Uterus (tissue), 4 donors: ENCODE data around the gene IFI44. TPM values are rescaled to one million over a fixed set of nuclear protein-coding genes. Genes with fewer than 3 reads are reported as not detected.

Experiments
- DNase-seq, 2 donors: peaks; one replicate each; pipeline ENCODE4 v3.0.0-alpha.2; 2019 to 2020
- H3K27ac ChIP-seq, 2 donors: fragments of 200-600 bp; sonication (generic); 1 replicate in 1 of 2; 2 replicates in 1 of 2; pipeline ENCODE4 v1.5.1; 2016 to 2018
- H3K27me3 ChIP-seq, 2 donors: fragments of 200-600 bp; sonication (generic); one replicate each; pipeline ENCODE4 v1.5.1; 2018 to 2019; ENCODE audit warnings: control low read depth in 1 of 2
- H3K36me3 ChIP-seq, 2 donors: fragments of 200-600 bp; sonication (generic); one replicate each; pipeline ENCODE4 v1.5.1; 2019; ENCODE audit warnings: control low read depth in 1 of 2
- H3K4me1 ChIP-seq, 2 donors: fragments of 200-600 bp; sonication (generic); one replicate each; pipeline ENCODE4 v1.5.1; 2018 to 2019; ENCODE audit warnings: control low read depth in 1 of 2
- H3K4me3 ChIP-seq, 2 donors: fragments of 200-600 bp; sonication (generic); 1 replicate in 1 of 2; 2 replicates in 1 of 2; pipeline ENCODE4 v1.5.1; 2018 to 2019; ENCODE audit warnings: mild to moderate bottlenecking in 1 of 2
- H3K9me3 ChIP-seq, 2 donors: fragments of 200-600 bp; sonication (generic); one replicate each; pipeline ENCODE4 v1.5.1; 2019; ENCODE audit warnings: control low read depth in 1 of 2
- CTCF ChIP-seq, 4 experiments: fragments of 200-600 bp in 2 of 4; fragments of 450-650 bp in 2 of 4; sonication (generic) in 2 of 4; IDR thresholded peaks; one replicate each; pipeline ENCODE4 v1.5.1; 2016 to 2019; ENCODE audit warnings: antibody characterized with exemption in 4 of 4, mild to moderate bottlenecking in 2 of 4, moderate library complexity in 1 of 4
- POLR2A ChIP-seq, 2 donors: fragments of 450-650 bp; IDR thresholded peaks; one replicate each; pipeline ENCODE4 v1.6.1; 2016; ENCODE audit warnings: antibody characterized with exemption in 2 of 2, mild to moderate bottlenecking in 1 of 2, moderate library complexity in 1 of 2
- intact Hi-C: fragments of 100-400 bp; cut with DNase I; formaldehyde crosslinking; loops from one replicate; pipeline ENCODE4 v1.15.1; 2023; ENCODE audit warnings: low total_unique reads
- total RNA-seq, 4 donors: library from RNA; depleted of rRNA in 3 of 4; stranded (reverse); fragments of >200 nt in 3 of 4; gene quantifications; one replicate each; pipeline versions ENCODE4 v1.1.0 to v1.2.4, GENCODE V29; 2014 to 2023
- donor health status: DM: yes; HTN: yes; CAD: no.

IFI44 gene
- total RNA-seq, 4 donors from 2014 or later, result 10.6 to 77.1 (median 47.7) TPM

- intact Hi-C loops, result no loop called here
- H3K27me3 ChIP-seq, result no peaks in the 10 kb centered on the region
- H3K4me1 ChIP-seq, result no peaks in the 10 kb centered on the region
- DNase-seq, result no peak
- H3K36me3 ChIP-seq, result no peaks in the 10 kb centered on the region
- TF ChIP-seq POLR2A (IDR thresholded peaks at IDR 0.05) (no peak), CTCF (IDR thresholded peaks at IDR 0.05) (no peak)
- H3K9me3 ChIP-seq, result no peaks in the 10 kb centered on the region
- H3K27ac ChIP-seq, result no peak overlapping the region
- no peak overlapping the region for H3K4me3 ChIP-seq
These were observed 38.3 kb downstream of the IFI44 start for GRCh38 chr1:78687914-78688313.

- peak in 1 of 4 experiments; percentile 7 for TF ChIP-seq CTCF (IDR thresholded peaks at IDR 0.05)
- no peak for TF ChIP-seq POLR2A (IDR thresholded peaks at IDR 0.05)
These were observed 39.1 kb downstream of the IFI44 start for GRCh38 chr1:78688697-78689096.

GRCh38 chr1:78690516-78690915, 40.9 kb downstream of the IFI44 start:
- no peaks in the 10 kb centered on the region for H3K27me3 ChIP-seq
- H3K4me1 ChIP-seq, result no peaks in the 10 kb centered on the region
- H3K27ac ChIP-seq, result no peak overlapping the region
- no peaks in the 10 kb centered on the region for H3K9me3 ChIP-seq
- no peak overlapping the region for H3K4me3 ChIP-seq
- H3K36me3 ChIP-seq, result no peaks in the 10 kb centered on the region
- intact Hi-C loops, result no loop called here
- DNase-seq, result no peak
- TF ChIP-seq CTCF (IDR thresholded peaks at IDR 0.05), result no peak
- TF ChIP-seq POLR2A (IDR thresholded peaks at IDR 0.05), result no peak

More at GRCh38 chr1:78688697-78689096, 39.1 kb downstream of the IFI44 start:
- no peak overlapping the region for H3K4me3 ChIP-seq
- H3K36me3 ChIP-seq, result no peaks in the 10 kb centered on the region
- intact Hi-C loops, result no loop called here
- H3K4me1 ChIP-seq, result no peaks in the 10 kb centered on the region
- no peak overlapping the region for H3K27ac ChIP-seq
- no peak for DNase-seq
- no peaks in the 10 kb centered on the region for H3K27me3 ChIP-seq
- H3K9me3 ChIP-seq, result no peaks in the 10 kb centered on the region

- Histone ChIP-seq H3K9me3 (no peaks in the 10 kb centered on the region), H3K36me3 (no peaks in the 10 kb centered on the region)
- intact Hi-C loops, result no loop called here
These were observed 42.5 kb downstream of the IFI44 start for GRCh38 chr1:78691995-78692747.

More at GRCh38 chr1:78691995-78692747, 42.5 kb downstream of the IFI44 start:
- no peak for DNase-seq
- TF ChIP-seq CTCF (IDR thresholded peaks at IDR 0.05) (no peak), POLR2A (IDR thresholded peaks at IDR 0.05) (no peak)
- no peak overlapping the region for H3K27ac ChIP-seq
- H3K4me3 ChIP-seq, result no peak overlapping the region
- H3K27me3 ChIP-seq, result no peaks in the 10 kb centered on the region
- no peaks in the 10 kb centered on the region for H3K4me1 ChIP-seq
